GM19467 (cell line): ENCODE data around the gene ADIPOR2.
"Not testable (repeated sequence)": the region's sequence is repeated elsewhere in the genome, so short reads cannot be mapped to it uniquely, and the experiment has no call there.

Experiments used
- ATAC-seq: cut with Tn5 transposase; IDR thresholded peaks from one replicate; pipeline ENCODE4 v1.9.1; 2021; ENCODE audit warnings: mild to moderate bottlenecking, moderate library complexity; ENCODE audit not compliant: unreplicated experiment

Gene ADIPOR2

DNA sequence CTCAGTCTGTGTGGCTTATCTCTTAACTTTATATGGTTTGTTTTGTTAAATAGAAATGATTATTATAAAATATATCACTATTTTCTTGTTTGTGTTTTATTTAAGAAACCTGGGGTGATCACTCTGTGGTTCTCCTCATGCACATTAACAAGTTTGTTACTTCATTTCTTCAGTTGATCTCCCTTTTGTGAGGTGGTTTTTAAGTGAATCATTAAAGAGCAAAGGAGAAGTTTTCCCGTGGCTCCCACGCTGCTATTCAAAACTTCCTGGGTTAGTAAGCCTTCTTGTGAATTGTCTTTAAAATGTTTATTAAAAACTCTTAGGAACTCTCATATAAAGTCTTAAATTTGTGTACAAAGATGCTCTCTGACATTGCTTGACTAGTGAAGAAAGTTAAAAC is 11.8 kb downstream of the ADIPOR2 start:
- no peak for ATAC-seq

DNA sequence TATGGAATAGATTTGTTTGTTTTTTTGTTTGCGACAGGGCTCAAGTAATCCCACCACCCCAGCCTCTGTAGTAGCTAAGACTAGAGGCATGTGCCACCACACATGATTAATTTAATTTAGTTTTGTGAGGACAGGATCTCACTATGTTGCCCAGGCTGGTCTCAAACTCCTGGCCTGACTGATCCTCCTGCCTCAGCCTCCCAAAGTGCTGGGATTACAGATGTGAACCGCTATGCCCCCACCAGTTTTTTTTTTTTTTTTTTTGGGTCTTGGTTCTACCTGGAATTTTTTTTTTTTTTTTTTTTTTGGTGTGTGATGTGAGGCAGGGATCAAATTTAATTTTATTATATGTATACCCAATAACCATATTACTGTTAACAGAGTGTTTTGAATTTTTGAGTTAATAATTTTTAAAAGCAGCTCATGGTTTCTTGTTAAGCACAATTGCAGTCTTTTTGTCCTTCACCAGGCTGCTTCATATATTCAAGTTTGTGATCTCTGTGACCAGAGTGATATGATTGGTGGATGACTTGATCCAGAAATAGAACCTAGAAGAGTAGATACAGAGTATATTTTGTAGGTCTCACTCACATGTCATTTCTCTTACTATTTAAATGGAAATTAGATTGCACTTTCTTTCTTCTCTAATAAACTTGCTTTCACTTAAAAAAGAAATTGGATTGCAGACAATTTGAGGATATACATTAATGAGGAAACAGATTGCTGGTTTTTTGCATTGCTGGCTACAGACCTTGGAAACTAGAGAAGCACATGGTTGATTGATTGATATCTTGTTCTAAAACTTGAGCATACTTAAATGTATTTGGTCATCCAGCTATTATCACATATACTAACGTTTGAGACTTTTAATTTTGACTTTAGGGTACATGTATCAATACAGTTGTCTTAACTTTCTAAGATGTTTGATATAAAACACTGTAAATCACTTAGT is 13.2 kb downstream of the ADIPOR2 start:
- no peak for ATAC-seq

DNA sequence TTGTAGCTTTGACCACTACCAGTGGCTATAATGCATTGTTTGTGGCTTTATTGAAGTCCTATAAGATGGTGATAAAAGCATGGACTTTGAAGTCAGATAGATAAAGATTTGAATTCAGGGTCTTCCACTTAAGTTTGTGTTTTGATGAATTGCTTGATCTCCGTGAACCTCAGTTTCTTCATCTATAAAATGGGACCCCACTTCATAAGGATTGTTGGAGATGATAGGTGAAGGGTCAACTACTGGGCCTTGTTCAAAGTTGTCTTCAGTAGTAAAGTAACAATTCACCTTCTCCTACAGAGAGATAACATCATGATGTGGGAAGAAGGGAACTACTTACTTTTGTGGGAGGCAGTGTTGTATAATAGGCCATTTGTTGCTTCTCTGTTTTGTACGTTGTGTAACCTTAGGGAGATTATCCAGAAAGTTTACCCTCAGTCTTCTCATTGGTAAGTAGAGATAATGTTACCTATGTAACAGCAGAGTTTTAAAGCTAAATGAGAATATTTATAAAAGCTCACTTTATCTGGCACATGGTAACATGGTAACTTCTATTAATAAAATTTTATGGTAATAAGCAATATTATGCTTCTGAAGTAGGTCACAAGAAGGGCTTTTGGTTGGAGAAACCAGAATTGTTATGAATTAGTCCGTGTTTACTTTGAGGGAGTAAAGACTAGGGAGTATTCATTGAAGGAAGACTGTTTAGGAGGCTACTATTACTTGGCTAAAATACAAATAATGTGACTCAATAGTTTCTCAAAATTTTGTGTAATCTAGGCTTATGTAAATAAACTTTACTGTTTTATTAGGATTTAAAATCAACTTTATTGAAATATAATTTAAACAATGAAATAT is 15.1 kb downstream of the ADIPOR2 start:
- ATAC-seq, result no peak

DNA sequence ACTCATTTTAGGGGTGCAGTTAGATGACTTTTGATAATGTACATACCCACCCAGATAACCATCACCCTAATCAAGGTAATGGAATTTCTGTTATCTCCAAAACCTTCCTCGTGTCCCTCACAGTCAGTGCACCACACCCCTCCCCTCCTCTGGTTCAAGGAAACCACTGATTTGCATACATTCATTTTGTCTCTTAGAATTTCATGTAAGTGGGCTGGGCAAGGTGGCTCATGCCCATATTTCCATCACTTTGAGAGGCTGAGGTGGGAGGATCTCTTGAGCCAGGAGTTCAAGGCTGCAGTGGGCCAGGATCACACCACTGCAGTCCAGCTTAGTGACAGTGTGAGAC is 15.7 kb downstream of the ADIPOR2 start:
- ATAC-seq, result no peak

DNA sequence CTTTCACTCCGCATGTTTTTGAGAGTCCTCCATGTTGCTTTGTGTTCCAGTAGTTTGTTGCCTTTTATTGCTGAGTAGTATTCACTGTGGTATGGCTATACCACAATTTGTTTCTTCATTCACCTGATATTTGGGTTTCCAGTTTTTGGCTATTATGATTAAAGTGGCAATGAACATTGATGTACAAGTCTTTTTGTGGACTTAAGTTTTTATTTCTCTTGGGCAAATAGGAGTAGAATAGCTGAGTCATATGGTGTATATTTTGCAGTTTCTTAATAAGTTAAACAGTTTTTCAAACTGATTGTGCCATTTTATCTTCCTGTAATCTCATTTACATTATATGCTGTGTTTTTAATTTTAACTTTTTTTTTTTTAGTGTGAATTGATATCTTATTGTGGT is 16.2 kb downstream of the ADIPOR2 start:
- ATAC-seq, result no peak

DNA sequence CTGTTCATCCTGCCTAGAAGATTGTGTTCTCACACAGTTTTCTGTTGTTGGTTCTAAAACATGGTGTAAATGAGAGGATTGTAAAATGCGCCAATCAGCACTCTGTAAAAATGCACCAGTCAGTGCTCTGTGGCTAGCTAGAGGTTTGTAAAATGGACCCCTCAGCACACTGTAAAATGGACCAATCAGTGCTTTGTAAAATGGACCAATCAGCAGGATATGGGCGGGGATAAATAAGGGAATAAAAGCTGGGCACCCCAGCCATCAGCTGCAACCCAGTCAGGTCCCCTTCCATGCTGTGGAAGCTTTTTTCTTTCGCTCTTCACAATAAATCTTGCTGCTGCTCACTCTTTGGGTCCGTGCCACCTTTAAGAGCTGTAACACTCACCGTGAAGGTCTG is 19.1 kb downstream of the ADIPOR2 start:
- ATAC-seq, result not testable (repeated sequence)

DNA sequence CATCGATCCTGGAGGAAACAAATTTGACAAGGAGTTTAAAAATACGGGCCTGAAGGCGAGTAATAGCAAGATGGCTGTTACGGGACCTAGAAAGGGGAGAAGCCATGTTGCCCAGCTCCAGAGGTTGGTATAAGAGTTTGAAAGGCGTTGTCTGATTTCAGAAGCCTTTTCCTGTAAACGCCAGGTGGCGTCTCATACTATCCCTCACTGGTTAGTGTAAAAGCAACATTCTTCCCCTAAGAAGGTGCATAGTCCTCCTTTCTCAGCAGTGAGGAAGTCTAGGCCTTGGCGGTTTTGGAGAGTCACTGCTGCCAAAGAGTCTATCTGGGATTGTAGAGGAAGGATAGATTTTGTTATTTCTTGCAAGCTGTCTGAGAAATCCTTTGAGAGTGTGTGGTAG is 20.0 kb downstream of the ADIPOR2 start:
- ATAC-seq, result not testable (repeated sequence)

DNA sequence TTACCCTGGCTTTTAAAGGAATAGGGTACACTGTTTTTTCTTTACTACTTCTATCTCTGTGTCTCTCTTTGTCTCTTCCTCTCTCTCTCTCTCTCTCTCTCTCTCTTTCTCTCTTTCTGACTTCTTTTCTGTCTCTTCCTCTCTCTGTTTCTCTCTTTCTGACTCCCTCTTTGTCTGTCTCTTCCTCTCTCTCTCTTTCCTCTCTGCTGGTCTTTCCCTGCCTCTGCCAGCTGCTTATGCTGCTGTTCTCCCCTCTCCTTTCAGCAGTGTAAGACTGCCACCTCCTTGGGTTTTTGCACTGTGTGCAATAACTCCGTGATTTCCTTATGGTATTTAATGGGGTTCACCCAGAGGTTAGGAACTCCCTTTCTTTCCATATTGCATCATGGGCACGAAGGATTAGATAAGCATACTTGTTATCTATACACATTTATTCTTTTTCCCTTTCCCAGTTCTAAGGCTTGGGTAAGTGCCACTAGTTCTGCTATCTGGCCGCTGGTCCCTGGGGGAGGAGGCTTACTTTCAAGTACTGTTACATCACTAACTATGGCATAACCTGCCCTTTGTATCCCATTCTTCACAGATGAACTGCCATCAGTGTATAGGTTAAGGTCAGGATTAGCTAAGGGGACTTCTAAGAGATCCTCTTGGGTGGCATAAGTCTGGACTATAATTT is 20.8 kb downstream of the ADIPOR2 start:
- ATAC-seq, result not testable (repeated sequence)

DNA sequence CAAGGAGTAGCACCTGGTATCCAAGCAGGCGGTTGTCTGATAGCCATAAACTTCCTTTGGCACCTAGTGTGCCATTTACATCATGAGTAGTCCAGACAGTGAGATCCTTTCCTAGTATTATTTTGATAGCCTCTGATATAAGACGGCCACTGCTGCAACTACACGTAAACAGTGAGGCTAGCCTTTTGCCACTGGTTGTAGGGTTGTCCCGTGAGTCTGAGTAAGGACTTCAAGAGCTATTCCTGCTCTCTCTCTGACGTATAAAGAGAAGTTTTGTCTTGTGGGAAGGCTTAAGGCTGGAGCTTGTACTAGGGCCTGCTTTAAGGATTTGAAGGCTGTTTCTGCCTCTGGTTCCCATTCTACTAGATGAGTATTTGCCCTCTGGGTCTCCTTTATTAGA is 21.4 kb downstream of the ADIPOR2 start:
- ATAC-seq, result not testable (repeated sequence)

DNA sequence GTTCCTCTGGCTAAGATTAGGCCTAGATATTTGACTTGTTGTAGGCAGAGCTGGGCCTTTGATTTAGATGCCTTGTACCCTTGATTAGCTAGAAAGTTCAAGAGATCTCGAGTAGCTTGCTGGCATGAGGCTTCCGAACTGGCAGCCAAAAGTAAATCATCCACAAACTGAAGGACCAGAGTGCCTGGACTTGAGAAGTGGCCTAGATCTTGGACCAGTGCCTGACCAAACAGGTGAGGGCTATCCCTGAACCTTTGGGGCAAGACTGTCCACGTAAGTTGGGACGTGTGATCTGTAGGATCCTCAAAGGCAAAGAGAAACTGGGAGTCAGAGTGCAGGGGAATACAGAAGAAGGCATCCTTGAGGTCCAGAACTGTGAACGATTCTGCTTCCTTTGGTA is 22.0 kb downstream of the ADIPOR2 start:
- ATAC-seq, result not testable (repeated sequence)

DNA sequence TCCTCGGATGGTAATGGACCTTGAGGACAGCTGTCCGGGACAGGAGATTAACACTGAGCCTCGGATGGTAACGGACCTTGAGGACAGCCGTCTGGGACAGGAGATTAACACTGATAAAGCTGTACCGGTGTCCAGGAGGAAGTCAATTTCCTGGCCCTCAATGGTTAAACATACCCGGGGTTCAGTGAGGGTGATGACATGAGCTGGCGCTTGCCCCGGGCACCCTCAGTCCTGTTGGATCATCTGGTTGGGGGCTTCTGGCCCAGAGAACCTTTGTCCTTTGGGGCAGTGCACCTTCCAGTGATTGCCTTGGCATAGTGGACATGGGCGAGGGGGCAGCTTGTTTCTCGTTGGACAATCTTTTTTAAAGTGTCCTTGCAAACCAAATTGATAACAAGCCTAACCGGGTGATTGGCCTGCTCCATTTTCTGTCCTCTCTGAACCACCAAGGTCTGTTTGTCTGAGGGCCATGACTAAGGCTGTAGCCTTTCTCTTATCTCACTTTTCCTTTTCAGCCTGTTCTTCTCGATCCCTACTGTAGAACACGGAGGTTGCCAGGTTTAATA is 23.0 kb downstream of the ADIPOR2 start:
- ATAC-seq, result not testable (repeated sequence)

DNA sequence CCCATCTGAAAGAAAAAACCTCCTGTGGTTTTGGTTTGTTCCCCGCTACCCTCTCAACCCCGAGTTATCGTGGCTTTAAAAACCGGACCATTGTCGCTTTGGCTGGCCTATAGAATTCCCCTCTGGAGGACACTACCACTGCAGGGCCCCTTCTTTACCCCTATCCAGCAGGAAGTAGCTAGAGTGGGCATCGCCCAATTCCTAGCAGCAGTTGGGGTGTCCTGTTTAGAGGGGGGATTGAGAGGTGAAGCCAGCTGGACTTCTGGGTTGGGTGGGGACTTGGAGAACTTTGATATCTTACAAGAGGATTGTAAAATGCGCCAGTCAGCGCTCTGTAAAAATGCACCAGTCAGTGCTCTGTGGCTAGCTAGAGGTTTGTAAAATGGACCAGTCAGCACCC is 24.6 kb downstream of the ADIPOR2 start:
- ATAC-seq, result not testable (repeated sequence)

DNA sequence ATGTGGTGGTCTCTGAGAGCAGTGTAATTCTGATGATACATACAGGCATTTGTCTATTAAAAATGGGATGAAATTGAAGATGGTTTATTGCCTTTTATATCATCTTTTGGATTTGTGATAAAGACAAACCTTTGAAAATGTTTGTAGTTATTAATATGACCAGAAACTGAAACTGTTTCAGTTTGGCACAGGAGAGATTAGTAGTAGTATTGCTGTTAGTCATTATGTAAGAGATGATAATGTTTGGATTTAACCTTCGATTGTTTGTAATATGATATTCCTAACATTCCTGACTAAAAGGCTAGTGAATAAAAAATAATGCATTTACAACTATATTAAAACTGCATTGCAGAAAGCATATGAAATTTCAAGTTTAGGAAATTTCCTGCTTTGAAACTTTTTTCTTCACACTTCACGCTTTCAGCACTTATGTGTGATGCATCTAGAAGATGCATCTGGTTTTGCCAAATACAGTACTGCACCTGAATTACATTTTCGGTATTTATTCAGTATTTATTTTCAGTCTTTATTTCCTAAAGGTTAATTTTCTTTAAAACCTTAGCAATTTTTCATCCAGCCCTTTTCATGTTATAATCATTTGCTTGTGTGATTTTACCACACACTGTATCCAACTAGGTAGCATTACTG is 25.5 kb downstream of the ADIPOR2 start:
- ATAC-seq, result no peak

DNA sequence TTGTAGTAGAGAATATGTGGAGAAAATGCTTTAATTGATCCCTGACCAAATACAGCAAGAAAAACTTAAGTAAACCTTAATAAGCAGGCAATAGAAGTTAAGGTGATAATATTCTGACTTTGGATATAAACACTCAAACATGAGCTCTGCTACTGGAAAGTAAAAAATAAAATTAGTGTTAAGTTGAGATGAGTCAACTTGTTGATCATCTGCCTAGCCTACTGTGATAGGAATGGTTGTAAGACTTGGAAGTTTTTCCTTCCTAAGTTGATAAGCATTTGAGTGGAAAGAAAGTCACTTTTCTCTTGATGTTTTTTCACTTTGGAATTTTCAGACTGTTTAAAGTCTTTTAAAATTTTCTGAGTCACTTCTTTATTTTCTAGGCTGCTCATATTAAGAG is 26.0 kb downstream of the ADIPOR2 start:
- ATAC-seq, result no peak

DNA sequence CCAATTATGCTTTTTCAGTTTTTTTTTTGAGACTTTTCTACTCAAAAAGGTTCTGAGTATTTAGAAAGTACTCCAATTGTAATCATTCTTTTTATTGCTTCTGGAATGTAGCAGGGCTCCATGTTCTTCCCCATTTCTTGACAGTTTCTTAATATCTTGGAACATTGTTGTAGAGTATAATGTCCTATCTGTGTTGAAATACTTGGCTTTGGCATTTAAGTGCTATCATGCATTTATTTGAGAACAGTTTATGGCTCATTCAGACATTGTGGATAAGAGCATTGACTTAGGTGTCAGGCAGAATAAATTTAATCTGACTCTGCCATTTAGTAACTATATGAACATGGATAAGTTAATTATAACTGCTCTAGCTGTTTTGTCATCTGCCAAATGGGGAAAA is 28.3 kb downstream of the ADIPOR2 start:
- no peak for ATAC-seq

DNA sequence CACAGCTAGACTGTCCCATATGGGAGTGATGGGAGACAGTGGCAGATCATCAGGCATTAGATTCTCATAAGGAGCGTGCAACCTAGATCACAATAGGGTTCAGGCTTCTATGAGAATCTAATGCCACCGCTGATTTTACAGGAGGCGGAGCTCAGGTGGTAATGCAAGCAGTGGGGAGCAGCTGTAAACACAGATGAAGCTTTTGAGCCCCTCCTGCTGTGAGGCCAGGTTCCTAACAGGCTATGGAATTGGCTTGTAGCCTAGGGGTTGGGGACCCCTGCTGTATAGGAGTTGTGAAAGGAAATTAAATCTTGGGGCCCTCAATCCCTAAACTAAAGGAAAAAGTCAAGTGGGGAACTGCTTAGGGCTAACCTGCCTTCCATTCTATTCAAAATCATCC is 29.6 kb downstream of the ADIPOR2 start:
- ATAC-seq, result no peak

DNA sequence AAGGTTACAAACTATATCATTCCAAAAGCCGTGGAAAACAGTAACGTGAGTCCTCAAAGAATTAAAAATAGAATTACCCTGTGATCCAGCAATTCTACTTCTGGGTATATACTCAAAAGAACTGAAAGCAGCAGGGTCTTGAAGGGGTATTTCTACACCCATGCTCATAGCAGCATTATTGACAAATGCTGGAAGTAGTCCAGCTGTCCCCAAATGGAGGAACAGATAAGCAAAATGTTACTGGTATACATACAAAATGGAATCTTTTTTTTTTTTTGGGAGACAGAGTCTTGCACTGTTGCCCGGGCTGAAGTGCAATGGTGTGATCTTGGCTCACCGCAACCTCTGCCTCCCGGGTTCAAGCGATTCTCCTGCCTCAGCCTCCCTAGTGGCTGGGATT is 32.9 kb downstream of the ADIPOR2 start:
- ATAC-seq, result no peak

DNA sequence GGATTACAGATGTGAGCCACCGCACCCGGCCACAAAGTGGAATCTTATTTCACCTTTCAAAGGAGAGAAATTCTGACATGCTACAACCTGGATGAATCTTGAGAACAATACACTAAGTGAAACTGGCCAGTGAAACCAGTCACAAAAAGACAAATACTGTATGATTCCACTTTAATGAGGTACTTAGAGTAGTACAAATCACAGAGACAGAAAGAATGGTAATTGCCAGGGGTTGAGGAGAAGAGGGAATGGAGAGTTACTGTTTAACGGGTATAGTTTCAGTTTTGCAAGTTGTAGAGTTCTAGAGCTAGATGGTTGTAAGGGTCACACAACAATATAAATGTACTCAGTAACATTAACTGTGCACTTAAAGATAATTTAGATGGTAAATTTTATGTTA is 33.4 kb downstream of the ADIPOR2 start:
- no peak for ATAC-seq

DNA sequence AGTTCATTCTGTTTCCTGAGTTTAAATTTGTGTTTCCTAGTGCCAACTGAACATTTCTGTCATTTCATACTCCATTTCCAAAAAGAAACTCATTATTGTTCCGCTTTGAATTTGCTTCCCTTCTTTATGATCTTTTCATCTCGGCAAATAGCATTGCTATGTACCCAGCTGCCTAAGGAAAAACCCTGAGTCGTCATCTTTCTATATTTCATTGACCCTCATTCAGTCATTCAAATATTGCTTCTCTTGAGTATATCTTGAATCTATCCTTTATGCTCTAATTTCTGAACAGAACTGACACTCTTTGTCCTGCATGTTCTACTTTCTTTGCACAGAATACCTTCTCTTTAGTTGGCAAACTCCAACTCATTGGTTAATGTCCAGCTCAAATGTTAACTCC is 35.9 kb downstream of the ADIPOR2 start:
- no peak for ATAC-seq

DNA sequence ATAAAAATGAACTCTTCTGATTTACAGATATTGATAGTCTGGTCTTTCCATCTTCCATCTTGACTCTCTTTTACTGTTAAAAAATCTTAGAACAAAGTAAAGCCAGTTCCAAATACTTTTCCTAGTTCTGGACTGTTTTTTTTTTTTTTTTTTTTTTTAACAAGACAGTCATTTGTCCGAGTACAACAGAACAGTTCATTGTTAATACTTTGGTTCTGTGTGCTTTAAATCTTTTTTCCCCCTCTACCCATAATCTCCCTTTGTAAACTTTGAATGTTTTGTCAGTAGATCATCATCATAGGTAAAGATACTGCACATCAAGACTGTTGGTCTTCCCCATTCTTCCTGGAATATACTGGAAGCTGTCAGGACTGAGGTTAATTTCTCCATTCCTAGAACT is 38.0 kb downstream of the ADIPOR2 start:
- ATAC-seq, result no peak
